Gastroesophageal sphincter (tissue), 4 donors: ENCODE data around the gene MBOAT1. TPM values are rescaled to one million over a fixed set of nuclear protein-coding genes. Genes with fewer than 3 reads are reported as not detected.
"Not testable (repeated sequence)": the region's sequence is repeated elsewhere in the genome, so short reads cannot be mapped to it uniquely, and the experiment has no call there.

Source experiments
- ATAC-seq: fragments of 150-250 bp; one replicate; pipeline ENCODE4 v1.9.1; 2016; ENCODE audit warnings: mild to moderate bottlenecking, moderate library complexity
- H3K27ac ChIP-seq, 4 donors: fragments of 200-600 bp; sonication (generic) in 3 of 4; 1 replicate in 3 of 4; 2 replicates in 1 of 4; pipeline ENCODE4 v1.5.1; 2016 to 2019
- H3K27me3 ChIP-seq: fragments of 200-600 bp; sonication (generic); one replicate; pipeline ENCODE4 v1.5.1; 2019
- H3K36me3 ChIP-seq, 2 donors: fragments of 200-600 bp; sonication (generic); one replicate each; pipeline ENCODE4 v1.5.1; 2019; ENCODE audit warnings: control low read depth in 1 of 2
- H3K4me1 ChIP-seq, 3 donors: fragments of 200-600 bp; sonication (generic); 1 replicate in 2 of 3; 2 replicates in 1 of 3; pipeline ENCODE4 v1.5.1; 2016 to 2019; ENCODE audit warnings: control low read depth in 2 of 3
- H3K4me3 ChIP-seq, 2 donors: fragments of 200-600 bp; sonication (generic); one replicate each; pipeline ENCODE4 v1.5.1; 2019; ENCODE audit warnings: mild to moderate bottlenecking in 1 of 2, moderate library complexity in 1 of 2
- H3K9me3 ChIP-seq, 3 donors: fragments of 200-600 bp; sonication (generic); one replicate each; pipeline ENCODE4 v1.5.1; 2017 to 2019; ENCODE audit warnings: control low read depth in 2 of 3
- CTCF ChIP-seq, 4 experiments: fragments of 200-600 bp in 2 of 4; fragments of 450-650 bp in 2 of 4; sonication (generic) in 1 of 4; IDR thresholded peaks; one replicate each; pipeline ENCODE4 v1.5.1; 2017 to 2019; ENCODE audit warnings: antibody characterized with exemption in 4 of 4, mild to moderate bottlenecking in 2 of 4, moderate library complexity in 2 of 4
- EP300 ChIP-seq: sonication (generic); formaldehyde crosslinking; IDR thresholded peaks from one replicate; pipeline ENCODE4 v1.6.1; 2017; ENCODE audit warnings: antibody characterized with exemption, mild to moderate bottlenecking
- POLR2A ChIP-seq, 2 donors: fragments of 450-650 bp; IDR thresholded peaks; one replicate each; pipeline ENCODE4 v1.6.1; 2017; ENCODE audit warnings: antibody characterized with exemption in 2 of 2, mild to moderate bottlenecking in 2 of 2, moderate library complexity in 1 of 2
- POLR2AphosphoS5 ChIP-seq: sonication (generic); formaldehyde crosslinking; IDR thresholded peaks from one replicate; pipeline ENCODE4 v1.6.1; 2017; ENCODE audit warnings: antibody characterized with exemption
- WGBS, 2 donors: methylation state at CpG; one replicate each; pipeline ENCODE4 v1.1.5; 2018; ENCODE audit warnings: low coverage in 1 of 2; 5-methylcytosine and 5-hydroxymethylcytosine counted together
- total RNA-seq, 4 donors: library from RNA; depleted of rRNA; stranded (reverse); fragments of >200 nt; gene quantifications; one replicate each; pipeline ENCODE4 v1.1.0, GENCODE V29; 2016

Gene MBOAT1
- total RNA-seq, 4 donors from 2014 or later = 2.6 to 11.8 (median 4.4) TPM

- no peaks in the 10 kb centered on the region for H3K27me3 ChIP-seq
- H3K36me3 ChIP-seq = no peaks in the 10 kb centered on the region
- TF ChIP-seq POLR2A (IDR thresholded peaks at IDR 0.05) (no peak), CTCF (IDR thresholded peaks at IDR 0.05) (no peak)
- H3K4me1 ChIP-seq = no peaks in the 10 kb centered on the region
- no peak overlapping the region for H3K27ac ChIP-seq
- ATAC-seq = no peak
- no peak overlapping the region for H3K4me3 ChIP-seq
- H3K9me3 ChIP-seq = no peaks in the 10 kb centered on the region
Measured at GRCh38 chr6:20254295-20254694, 42.0 kb upstream of the MBOAT1 start.

GRCh38 chr6:20253021-20253420 lies 40.8 kb upstream of the MBOAT1 start:
- Histone ChIP-seq H3K4me1 (no peaks in the 10 kb centered on the region), H3K9me3 (no peaks in the 10 kb centered on the region), H3K36me3 (no peaks in the 10 kb centered on the region), H3K27ac (no peak overlapping the region), H3K27me3 (no peaks in the 10 kb centered on the region), H3K4me3 (no peak overlapping the region)
- TF ChIP-seq CTCF (IDR thresholded peaks at IDR 0.05) = no peak
- TF ChIP-seq POLR2AphosphoS5 = no peak
- no peak for TF ChIP-seq POLR2A (IDR thresholded peaks at IDR 0.05)
- no peak for TF ChIP-seq EP300
- WGBS, 2 donors = 50% methylated on average over 2 of the region's 2 CpGs
- ATAC-seq = no peak

- H3K27ac ChIP-seq = no peak overlapping the region
- WGBS, 2 donors = 72 to 100% methylated on average over 1 to 3 of the region's 6 CpGs
- TF ChIP-seq POLR2A (IDR thresholded peaks at IDR 0.05) = no peak
- TF ChIP-seq EP300 = no peak
- no peak for TF ChIP-seq CTCF (IDR thresholded peaks at IDR 0.05)
- no peak for TF ChIP-seq POLR2AphosphoS5
- H3K36me3 ChIP-seq = no peaks in the 10 kb centered on the region
- H3K9me3 ChIP-seq = no peaks in the 10 kb centered on the region
- H3K4me1 ChIP-seq = no peaks in the 10 kb centered on the region
- H3K4me3 ChIP-seq = no peak overlapping the region
- ATAC-seq = no peak
- no peaks in the 10 kb centered on the region for H3K27me3 ChIP-seq
Measured at GRCh38 chr6:20252311-20252710, 40.0 kb upstream of the MBOAT1 start.

GRCh38 chr6:20251525-20251924 lies 39.3 kb upstream of the MBOAT1 start:
- TF ChIP-seq EP300 (no peak), POLR2AphosphoS5 (no peak)
- no peak for ATAC-seq
- 81 to 84% methylated on average over 5 of the region's 5 CpGs for WGBS, 2 donors
- no peaks in the 10 kb centered on the region for H3K36me3 ChIP-seq
- H3K27me3 ChIP-seq = no peaks in the 10 kb centered on the region
- no peak overlapping the region for H3K4me3 ChIP-seq
- H3K4me1 ChIP-seq = no peaks in the 10 kb centered on the region
- H3K27ac ChIP-seq = no peak overlapping the region
- H3K9me3 ChIP-seq = no peaks in the 10 kb centered on the region

- Histone ChIP-seq H3K27ac (no peak overlapping the region), H3K4me1 (no peaks in the 10 kb centered on the region), H3K4me3 (no peak overlapping the region), H3K9me3 (no peaks in the 10 kb centered on the region), H3K27me3 (no peaks in the 10 kb centered on the region), H3K36me3 (no peaks in the 10 kb centered on the region)
- TF ChIP-seq POLR2AphosphoS5 (no peak), EP300 (no peak), POLR2A (IDR thresholded peaks at IDR 0.05) (no peak), CTCF (IDR thresholded peaks at IDR 0.05) (no peak)
- WGBS, 2 donors = 36 to 64% methylated on average over 2 of the region's 2 CpGs
- ATAC-seq = no peak
Measured at GRCh38 chr6:20246125-20246524, 33.9 kb upstream of the MBOAT1 start.

- H3K27ac ChIP-seq, H3K4me3 ChIP-seq, ATAC-seq, H3K27me3 ChIP-seq, H3K36me3 ChIP-seq, H3K9me3 ChIP-seq, H3K4me1 ChIP-seq: not testable (repeated sequence)
- 100% methylated on average over 1 of the region's 29 CpGs; no CpG with 5 or more reads in 1 of the 2 donors for WGBS, 2 donors
Measured at GRCh38 chr6:20244807-20245681, 32.8 kb upstream of the MBOAT1 start.
